Fibroblast of upper back skin (primary cell): ENCODE results near the gene P3H3.
A peak's percentile ranks its signal among the peaks of the same experiment; 100 is the strongest.

ENCODE experiments used
- DNase-seq: peaks from one replicate; pipeline ENCODE4 v3.0.0-alpha.2; 2013

The P3H3 gene

GRCh38 chr12:6826734-6827436, 1.3 kb upstream of the P3H3 start:
- no peak for DNase-seq

DNA sequence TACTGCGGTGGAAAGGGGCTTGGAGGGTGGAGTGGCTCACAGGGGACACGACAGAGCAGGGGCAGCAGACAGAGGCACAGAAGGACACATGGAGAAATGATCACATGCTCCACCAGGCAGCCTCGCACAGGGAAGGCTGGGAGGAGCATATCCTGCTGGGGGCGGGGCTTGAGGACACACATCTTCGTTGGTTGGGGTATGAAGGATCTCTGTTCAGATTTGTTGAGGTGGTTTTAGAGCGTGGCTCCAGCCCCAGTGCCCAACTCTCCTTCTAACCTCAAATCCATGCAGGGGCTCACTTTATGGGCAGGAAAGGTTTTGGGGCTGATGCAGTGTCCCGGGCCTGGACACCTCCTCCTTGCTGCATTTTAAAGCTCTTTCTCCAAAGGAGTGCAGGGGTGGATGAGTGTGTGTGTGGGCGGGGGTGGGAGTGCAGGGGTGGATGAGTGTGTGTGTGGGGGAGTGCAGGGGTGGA, 733 bp upstream of the P3H3 start:
- DNase-seq = peak; percentile 86

GRCh38 chr12:6828781-6829535, 751 bp downstream of the P3H3 start:
- DNase-seq = peak; percentile 57

GRCh38 chr12:6829536-6830220, 1.5 kb downstream of the P3H3 start:
- no peak for DNase-seq

DNA sequence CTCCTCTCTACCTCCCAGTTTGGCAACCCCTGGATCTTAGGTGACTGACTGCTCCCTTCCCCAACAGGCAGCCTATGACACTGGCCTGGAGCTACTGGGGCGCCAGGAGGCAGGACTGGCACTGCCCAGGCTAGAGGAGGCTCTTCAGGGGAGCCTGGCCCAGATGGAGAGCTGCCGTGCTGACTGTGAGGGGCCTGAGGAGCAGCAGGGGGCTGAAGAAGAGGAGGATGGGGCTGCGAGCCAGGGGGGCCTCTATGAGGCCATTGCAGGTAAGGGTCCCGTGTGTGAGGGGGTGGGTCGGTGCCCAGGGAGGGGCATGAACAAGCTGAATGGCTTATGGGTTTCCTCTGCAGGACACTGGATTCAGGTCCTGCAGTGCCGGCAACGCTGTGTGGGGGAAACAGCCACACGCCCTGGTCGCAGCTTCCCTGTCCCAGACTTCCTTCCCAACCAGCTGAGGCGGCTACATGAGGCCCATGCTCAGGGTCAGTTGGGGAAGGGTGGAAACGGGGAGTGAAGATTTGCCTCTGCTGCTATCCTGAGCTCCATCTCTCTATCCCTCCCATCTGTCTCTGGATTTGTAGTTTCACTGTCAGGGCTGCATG, 2.2 kb downstream of the P3H3 start:
- DNase-seq = no peak

GRCh38 chr12:6830999-6831398, 2.8 kb downstream of the P3H3 start:
- no peak for DNase-seq

- DNase-seq = no peak
Observed at GRCh38 chr12:6831450-6831995, 3.3 kb downstream of the P3H3 start.

DNA sequence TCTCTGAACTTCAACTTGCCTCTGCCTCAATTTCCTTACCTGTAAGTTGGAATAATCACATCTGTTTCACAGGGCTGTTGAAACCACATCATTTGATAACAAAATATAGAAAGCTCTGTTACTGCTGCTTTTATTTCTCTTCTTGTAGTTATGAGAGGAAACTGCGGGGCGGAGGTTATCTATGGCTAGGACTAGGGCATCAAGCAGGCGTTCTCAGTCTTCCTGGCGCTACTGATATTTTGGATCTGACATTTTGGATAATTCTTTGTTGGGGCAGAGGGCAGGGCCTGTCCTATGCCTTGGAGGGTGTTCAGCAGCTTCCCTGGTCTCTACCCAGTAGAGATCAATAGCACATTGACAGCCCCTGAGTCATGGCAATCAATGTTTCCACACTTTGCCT, 3.9 kb downstream of the P3H3 start:
- DNase-seq = no peak

DNA sequence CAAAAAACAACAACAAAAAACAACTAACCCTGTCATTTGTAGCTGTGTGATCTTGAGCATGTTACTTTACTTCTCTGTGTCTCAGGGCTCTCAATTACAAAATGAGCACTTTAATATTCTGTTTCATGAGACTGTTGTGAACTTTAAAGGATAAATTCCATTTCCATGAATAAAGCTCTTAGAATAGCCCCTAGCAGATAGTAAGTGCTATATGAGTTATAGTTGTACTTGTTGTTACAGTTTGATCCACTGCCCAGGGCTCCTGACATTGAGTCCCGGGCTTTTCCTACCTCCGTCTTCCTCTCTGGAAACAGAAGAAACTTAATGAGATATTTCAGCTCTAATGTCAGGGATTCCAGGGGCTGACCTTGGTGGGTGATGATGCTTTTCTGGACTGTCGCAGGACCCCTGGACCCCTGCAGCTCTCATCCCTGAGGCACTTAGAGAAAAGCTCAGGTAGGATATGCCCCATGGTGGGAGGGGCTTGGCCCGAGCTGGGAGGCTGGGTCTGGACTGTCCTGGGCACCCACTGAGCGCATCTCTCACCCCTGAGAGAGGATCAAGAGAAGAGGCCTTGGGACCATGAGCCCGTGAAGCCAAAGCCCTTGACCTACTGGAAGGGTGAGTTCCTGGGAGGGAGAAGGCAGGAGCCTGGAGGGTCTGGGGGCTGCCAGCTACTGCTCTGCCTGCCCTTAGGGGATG, 5.1 kb downstream of the P3H3 start:
- DNase-seq = no peak

GRCh38 chr12:6834254-6834653, 6.0 kb downstream of the P3H3 start:
- DNase-seq = no peak

DNA sequence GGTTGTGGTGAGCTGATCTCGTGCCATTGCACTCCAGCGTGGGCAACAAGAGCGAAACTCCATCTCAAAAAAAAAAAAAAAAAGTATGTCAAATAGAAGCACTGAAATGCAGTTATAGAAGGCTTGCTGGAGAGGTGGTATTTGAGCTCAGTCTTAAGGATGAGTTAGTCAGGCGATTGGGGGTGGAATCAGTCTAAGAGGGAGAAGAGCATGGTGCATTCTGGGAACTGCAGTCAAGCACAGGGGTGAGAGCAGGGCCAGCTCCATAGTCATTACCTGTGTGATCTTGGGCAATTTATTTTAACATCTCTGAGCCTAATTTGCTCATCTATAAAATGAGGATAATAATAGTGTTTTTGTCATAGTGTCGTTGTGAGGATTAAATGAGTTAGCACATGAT, 6.7 kb downstream of the P3H3 start:
- DNase-seq = no peak

DNA sequence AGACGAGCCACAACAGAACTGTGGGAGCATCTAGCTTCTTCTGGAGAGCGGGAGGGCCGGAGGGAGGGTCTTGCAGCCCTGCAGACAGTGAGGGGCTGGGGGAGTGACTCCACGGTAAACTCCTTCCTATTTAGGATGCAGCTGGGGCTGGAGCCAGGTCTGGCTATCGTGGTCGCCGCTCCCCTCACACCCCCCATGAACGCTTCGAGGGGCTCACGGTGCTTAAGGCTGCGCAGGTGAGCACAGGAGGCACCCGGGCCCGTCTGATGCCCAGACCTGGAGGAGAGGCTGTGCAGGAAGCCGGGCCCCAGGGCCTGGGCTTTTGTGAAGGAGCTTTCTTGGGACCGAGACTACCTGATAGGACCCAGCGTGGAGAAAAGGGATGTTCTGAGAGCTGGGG, 8.6 kb downstream of the P3H3 start:
- no peak for DNase-seq

- DNase-seq = no peak
Observed at GRCh38 chr12:6837370-6838060, 9.3 kb downstream of the P3H3 start.

DNA sequence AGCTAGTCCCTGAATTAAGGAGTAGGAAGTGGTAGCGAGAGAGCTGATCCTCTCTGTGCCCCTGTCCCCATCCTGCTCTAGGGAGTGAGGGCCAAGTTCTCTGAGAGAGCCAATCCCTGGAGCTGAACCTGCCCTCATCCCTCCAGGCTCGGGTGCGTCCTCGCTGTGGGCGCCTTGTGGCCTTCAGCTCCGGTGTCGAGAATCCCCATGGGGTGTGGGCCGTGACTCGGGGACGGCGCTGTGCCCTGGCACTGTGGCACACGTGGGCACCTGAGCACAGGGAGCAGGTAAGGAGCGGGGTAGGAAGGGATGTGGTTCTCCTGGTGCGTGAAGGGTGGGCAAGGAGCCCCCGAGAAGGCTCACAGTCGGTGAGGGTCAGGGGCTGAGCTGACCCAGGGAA, 10.6 kb downstream of the P3H3 start:
- no peak for DNase-seq

DNA sequence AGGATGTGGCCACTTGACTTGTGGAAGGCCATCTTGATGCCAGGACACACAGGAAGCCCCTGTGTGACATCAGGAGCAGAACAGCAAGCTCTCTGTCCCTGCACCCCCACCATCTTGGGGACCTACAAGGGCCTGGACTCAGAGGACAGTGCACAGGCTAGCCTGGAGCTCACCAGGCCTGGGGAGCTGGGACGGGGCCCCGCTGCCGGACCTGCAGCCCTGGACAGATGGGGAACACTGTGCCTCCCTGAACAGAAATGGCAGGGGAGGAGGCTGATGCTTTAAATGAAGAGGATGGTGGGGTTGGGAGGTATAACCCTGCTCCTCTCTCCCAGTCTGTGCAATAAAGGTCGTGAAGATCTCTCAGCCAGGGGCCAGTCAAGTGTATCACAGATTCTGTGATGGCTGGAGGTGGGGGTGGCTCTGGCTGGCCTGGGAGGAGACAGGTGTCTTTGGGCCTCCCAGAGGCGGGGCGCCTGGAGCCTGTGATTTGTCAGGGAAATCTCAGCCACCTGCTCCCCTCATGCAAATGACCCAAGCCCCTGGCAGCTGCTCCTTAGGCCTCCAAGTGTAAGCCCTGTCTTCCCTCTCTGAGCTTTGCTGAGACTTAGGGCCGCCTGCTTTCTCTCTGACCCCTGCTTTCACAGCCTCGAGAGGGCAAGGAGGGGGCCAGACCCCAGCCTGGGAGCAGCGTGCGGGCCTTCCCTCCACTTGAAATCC, 11.4 kb downstream of the P3H3 start:
- no peak for DNase-seq

- DNase-seq = no peak
Observed at GRCh38 chr12:6840330-6840729, 12.1 kb downstream of the P3H3 start.

- no peak for DNase-seq
Observed at GRCh38 chr12:6840761-6841515, 12.7 kb downstream of the P3H3 start, which contains the start of gene GNB3. GNB3 (plus strand) TSS chr12:6840925; CDS start chr12:6841288, 363 bp downstream.

- DNase-seq = no peak
Observed at GRCh38 chr12:6842075-6842474, 13.9 kb downstream of the P3H3 start.

DNA sequence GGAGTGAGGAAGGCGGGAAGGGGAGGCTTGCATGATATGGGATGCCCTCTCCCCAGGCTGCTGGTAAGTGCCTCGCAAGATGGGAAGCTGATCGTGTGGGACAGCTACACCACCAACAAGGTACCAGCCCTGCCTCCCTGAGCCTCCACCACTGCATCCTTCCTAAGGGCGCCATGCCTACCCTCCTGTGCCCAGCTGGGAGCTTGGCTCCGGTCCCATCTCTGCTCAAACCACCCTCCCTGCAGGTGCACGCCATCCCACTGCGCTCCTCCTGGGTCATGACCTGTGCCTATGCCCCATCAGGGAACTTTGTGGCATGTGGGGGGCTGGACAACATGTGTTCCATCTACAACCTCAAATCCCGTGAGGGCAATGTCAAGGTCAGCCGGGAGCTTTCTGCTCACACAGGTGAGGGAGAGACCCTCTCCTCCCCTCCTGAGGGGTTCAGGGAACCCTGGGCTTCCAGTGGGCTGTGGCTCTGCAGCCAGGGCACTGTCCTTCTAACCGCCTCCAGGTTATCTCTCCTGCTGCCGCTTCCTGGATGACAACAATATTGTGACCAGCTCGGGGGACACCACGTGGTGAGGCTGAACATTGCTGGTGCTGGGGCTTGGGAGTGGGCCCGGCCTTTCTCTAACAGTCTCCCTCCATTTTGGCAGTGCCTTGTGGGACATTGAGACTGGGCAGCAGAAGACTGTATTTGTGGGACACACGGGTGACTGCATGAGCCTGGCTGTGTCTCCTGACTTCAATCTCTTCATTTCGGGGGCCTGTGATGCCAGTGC, 15.1 kb downstream of the P3H3 start:
- no peak for DNase-seq
